ENCODE results near the gene NIBAN1.

NIBAN1 gene

DNA sequence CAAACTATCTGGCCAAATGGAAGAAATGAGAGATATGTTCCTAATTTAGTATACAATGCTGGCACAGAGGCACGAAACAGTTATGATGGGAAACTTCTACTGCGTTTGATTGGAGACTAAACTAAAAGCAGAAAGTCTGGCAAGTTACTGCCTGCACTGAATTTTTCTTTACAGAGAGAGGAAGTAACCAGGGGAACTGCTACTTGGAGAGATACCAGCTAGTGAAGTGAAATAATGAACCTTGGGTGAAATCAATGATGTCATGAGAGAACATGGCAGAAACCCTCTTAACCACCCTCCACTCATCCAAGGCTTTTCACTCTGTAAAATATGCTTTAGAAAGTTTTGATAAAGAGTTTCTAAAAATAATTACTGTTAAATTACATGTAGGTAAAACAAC is 29.3 kb downstream of the NIBAN1 start:
- Mint-ChIP-seq H3K27ac (no peak overlapping the region), H3K36me3 (ENCODE audit: low read depth) (no peaks in the 10 kb centered on the region), H3K4me1 (no peaks in the 10 kb centered on the region), H3K9me3 (no peaks in the 10 kb centered on the region), H3K27me3 (ENCODE audit: low read depth, poor library complexity) (peaks cover 4% of the 10 kb centered on the region), H3K4me3 (no peak overlapping the region)
- DNase-seq, result no peak
- TF ChIP-seq, protein P1, sequence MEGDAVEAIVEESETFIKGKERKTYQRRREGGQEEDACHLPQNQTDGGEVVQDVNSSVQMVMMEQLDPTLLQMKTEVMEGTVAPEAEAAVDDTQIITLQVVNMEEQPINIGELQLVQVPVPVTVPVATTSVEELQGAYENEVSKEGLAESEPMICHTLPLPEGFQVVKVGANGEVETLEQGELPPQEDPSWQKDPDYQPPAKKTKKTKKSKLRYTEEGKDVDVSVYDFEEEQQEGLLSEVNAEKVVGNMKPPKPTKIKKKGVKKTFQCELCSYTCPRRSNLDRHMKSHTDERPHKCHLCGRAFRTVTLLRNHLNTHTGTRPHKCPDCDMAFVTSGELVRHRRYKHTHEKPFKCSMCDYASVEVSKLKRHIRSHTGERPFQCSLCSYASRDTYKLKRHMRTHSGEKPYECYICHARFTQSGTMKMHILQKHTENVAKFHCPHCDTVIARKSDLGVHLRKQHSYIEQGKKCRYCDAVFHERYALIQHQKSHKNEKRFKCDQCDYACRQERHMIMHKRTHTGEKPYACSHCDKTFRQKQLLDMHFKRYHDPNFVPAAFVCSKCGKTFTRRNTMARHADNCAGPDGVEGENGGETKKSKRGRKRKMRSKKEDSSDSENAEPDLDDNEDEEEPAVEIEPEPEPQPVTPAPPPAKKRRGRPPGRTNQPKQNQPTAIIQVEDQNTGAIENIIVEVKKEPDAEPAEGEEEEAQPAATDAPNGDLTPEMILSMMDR (IDR thresholded peaks at IDR 0.05), result no peak

DNA sequence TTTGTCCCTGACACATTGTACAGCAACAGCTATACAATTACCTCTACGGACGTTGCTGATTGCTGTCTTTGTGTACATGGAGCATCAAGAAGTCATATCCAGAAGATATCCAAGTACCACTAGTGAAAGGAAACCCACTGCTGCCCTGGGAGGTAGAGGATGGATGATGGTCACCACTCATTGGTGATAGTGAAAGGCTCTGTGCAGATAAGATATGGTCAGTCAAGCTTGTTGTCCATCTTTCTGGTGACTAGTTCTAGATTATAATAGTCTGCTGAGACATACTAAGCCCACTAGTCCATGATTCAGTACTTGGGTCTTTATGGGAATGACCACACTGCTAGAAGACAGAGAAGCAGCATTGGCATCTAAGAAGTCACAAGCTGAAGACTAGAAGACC is 30.3 kb downstream of the NIBAN1 start:
- Mint-ChIP-seq H3K9me3 (no peaks in the 10 kb centered on the region), H3K4me1 (no peaks in the 10 kb centered on the region), H3K36me3 (ENCODE audit: low read depth) (no peaks in the 10 kb centered on the region), H3K4me3 (no peak overlapping the region), H3K27ac (no peak overlapping the region), H3K27me3 (ENCODE audit: low read depth, poor library complexity) (peaks cover 3% of the 10 kb centered on the region)
- TF ChIP-seq, protein P1 (IDR thresholded peaks at IDR 0.05), result no peak
- DNase-seq, result no peak

DNA sequence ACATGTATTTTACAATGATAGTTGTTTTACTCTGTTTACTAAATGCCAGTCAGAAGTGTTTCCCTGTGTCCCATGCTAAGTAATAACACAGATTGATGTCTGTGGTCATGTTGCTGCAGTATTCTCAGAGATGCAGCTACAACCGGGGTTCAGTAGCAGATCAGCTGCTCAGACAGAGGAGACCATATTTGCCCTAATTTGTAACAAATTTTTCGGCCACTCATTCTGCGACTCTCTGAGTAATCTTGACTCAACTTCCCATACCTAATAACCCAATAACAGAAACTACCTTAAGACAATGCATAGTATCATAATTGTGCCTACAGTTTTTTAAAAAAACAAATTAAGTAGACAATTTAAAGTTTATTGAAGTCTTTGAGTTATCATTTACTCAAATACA is 32.6 kb downstream of the NIBAN1 start:
- Mint-ChIP-seq H3K9me3 (no peaks in the 10 kb centered on the region), H3K27me3 (ENCODE audit: low read depth, poor library complexity) (peaks cover 3% of the 10 kb centered on the region), H3K4me1 (no peaks in the 10 kb centered on the region), H3K27ac (no peak overlapping the region), H3K36me3 (ENCODE audit: low read depth) (no peaks in the 10 kb centered on the region), H3K4me3 (no peak overlapping the region)
- DNase-seq, result no peak
- TF ChIP-seq, protein P1 (IDR thresholded peaks at IDR 0.05), result no peak

DNA sequence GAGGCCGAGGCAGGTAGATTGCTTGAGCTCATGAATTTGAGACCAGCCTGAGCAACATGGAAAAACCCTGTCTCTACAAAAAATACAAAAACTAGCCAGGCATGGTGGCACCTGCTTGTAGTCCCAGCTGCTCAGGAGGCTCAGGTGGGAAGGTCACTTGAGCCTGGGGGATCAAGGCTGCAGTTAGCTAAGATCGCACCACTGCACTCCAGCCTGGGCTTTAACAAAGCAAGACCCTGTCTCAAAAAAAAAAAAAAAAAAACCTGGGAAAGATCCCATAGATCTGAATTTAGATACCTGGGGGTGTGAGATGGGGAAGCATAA is 32.9 kb downstream of the NIBAN1 start:
- TF ChIP-seq, protein P1 (IDR thresholded peaks at IDR 0.05), result no peak
- no peak overlapping the region for H3K4me3 Mint-ChIP-seq
- peaks cover 3% of the 10 kb centered on the region for H3K27me3 Mint-ChIP-seq (ENCODE audit: low read depth, poor library complexity)
- no peak for DNase-seq
- H3K4me1 Mint-ChIP-seq, result no peaks in the 10 kb centered on the region
- H3K36me3 Mint-ChIP-seq (ENCODE audit: low read depth), result no peaks in the 10 kb centered on the region
- no peak overlapping the region for H3K27ac Mint-ChIP-seq
- H3K9me3 Mint-ChIP-seq, result no peaks in the 10 kb centered on the region

DNA sequence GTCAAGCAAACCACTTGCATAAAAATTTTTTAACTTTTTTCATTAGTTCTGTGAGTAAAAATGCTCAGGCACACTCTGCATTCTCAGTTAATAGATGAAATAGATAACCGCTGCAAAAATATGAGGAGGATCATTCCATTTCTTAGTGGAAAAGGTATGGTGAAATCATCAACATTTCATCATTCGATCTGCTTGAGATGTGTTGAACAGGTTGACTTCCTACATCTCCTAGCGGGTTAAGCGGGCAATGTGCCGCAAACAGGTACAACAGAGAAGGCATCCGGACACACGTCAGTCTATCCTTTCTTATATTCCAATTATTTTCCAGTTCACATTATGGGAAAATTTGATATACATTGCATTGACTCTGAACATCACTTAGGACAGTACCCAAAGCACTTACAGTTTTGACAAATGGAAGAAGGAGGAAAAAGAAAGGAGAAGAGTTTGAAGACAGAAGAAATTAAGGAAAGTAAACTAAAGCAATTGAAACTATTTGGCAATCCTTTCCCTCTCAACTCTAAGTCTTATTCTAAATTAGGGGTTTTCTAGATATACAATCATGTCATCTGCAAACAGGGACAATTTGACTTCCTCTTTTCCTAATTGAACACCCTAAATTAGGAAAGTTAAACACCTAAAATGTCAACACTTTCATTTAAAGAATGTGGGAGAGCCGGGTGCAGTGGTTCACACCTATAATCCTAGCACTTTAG is 33.5 kb downstream of the NIBAN1 start:
- no peak for DNase-seq
- Mint-ChIP-seq H3K4me3 (no peak overlapping the region), H3K4me1 (peaks cover 2% of the 10 kb centered on the region), H3K27me3 (ENCODE audit: low read depth, poor library complexity) (peaks cover 3% of the 10 kb centered on the region), H3K27ac (no peak overlapping the region), H3K9me3 (no peaks in the 10 kb centered on the region), H3K36me3 (ENCODE audit: low read depth) (no peaks in the 10 kb centered on the region)
- TF ChIP-seq, protein P1 (IDR thresholded peaks at IDR 0.05), result no peak

DNA sequence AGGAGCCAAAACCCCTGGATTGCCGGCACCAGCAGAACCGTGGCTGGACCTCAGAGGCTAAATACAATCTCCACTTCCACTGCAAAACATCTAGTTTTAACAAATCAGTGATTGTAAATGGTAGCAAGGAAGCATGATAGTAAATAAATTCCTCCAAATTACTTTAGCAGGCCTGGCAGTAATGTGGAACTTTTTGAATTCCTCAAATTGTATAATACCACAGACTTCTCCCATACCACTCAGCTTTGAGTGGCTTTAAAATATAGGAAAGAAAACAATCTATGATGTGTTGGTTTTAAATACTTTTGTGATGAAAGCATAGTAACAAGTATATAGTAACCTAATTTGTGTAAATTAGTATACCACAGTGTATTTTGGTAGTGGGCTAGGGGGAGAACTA is 34.1 kb downstream of the NIBAN1 start:
- no peaks in the 10 kb centered on the region for H3K9me3 Mint-ChIP-seq
- DNase-seq, result no peak

More for the DNA sequence above, 34.1 kb downstream of the NIBAN1 start:
- TF ChIP-seq, protein P1 (IDR thresholded peaks at IDR 0.05), result no peak
- no peak overlapping the region for H3K4me3 Mint-ChIP-seq
- H3K4me1 Mint-ChIP-seq, result peaks cover 5% of the 10 kb centered on the region
- H3K36me3 Mint-ChIP-seq (ENCODE audit: low read depth), result no peaks in the 10 kb centered on the region
- H3K27me3 Mint-ChIP-seq (ENCODE audit: low read depth, poor library complexity), result peaks cover 3% of the 10 kb centered on the region
- H3K27ac Mint-ChIP-seq, result no peak overlapping the region

All from nephron progenitor cell (in vitro differentiated cells).